ENCODE measurements around the gene BTRC. TPM values are rescaled to one million over a fixed set of nuclear protein-coding genes. Genes with fewer than 3 reads are reported as not detected.

Gene BTRC
- total RNA-seq, 2 donors from 2014 or later: 21.8 to 31.5 TPM

DNA sequence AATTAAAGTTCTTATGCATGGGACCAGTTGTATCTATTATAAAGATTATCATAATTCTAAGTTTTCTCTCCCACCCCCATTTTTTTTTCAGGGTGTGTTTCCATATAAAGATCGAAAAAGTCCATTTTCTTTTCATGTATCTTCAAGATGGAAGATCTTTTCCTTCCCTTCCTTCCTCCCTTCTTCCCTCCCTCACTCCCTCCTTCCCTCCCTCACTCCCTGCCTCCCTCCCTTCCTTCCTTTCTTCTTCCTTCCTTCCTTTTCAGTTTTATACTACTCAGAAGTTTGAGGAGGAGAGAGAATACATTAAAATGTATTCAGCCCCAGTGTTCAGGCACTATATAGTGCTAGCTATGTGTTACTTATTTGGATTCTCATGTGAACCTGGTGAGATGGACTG is 136.1 kb downstream of the BTRC start:
- peaks cover 7% of the 10 kb centered on the region for H3K4me1 Mint-ChIP-seq (ENCODE audit: low read depth)
- ATAC-seq (replicated peaks in 1 of 2): no peak
- no peaks in the 10 kb centered on the region for H3K36me3 Mint-ChIP-seq (ENCODE audit: insufficient read depth in 2 of 2)
- DNase-seq: no peak
- no peaks in the 10 kb centered on the region for H3K27me3 Mint-ChIP-seq (ENCODE audit: low read depth)
- H3K4me3 Mint-ChIP-seq: no peak overlapping the region
- H3K9me3 Mint-ChIP-seq: no peaks in the 10 kb centered on the region
- no peak overlapping the region for H3K27ac Mint-ChIP-seq

- no peaks in the 10 kb centered on the region for H3K27me3 Mint-ChIP-seq (ENCODE audit: low read depth)
- H3K4me1 Mint-ChIP-seq (ENCODE audit: low read depth): no peaks in the 10 kb centered on the region
- H3K9me3 Mint-ChIP-seq: no peaks in the 10 kb centered on the region
- DNase-seq (no peak), ATAC-seq (replicated peaks in 1 of 2) (no peak)
- no peaks in the 10 kb centered on the region for H3K36me3 Mint-ChIP-seq (ENCODE audit: insufficient read depth in 2 of 2)
- H3K27ac Mint-ChIP-seq: no peak overlapping the region
- no peak overlapping the region for H3K4me3 Mint-ChIP-seq
Observed at GRCh38 chr10:101492205-101492604, 138.2 kb downstream of the BTRC start.

DNA sequence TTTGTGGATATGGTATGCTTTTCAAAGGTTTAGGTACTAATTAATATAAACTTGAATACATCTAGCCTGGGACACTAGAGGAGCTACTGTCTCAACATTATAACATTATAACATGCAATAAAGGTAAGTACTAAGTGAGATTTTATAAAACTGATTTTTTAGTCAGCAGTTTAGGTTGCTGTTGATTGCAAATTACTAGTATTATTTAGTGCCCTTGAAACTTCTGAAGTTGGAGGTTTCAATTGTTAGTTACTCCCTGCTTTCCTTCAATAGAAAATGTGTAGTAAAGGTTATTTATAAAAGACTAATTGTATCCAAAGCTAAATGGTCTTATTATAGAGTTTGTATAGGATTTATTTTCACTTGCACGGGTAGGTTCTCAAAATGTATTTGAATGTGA is 138.8 kb downstream of the BTRC start:
- Mint-ChIP-seq H3K36me3 (ENCODE audit: insufficient read depth in 2 of 2) (no peaks in the 10 kb centered on the region), H3K4me1 (ENCODE audit: low read depth) (no peaks in the 10 kb centered on the region), H3K27me3 (ENCODE audit: low read depth) (no peaks in the 10 kb centered on the region), H3K4me3 (no peak overlapping the region), H3K27ac (no peak overlapping the region), H3K9me3 (no peaks in the 10 kb centered on the region)
- no peak for DNase-seq
- no peak for ATAC-seq (replicated peaks in 1 of 2)

GRCh38 chr10:101493249-101493648 is 139.3 kb downstream of the BTRC start:
- Mint-ChIP-seq H3K36me3 (ENCODE audit: insufficient read depth in 2 of 2) (no peaks in the 10 kb centered on the region), H3K27me3 (ENCODE audit: low read depth) (no peaks in the 10 kb centered on the region), H3K4me3 (no peak overlapping the region), H3K4me1 (ENCODE audit: low read depth) (no peaks in the 10 kb centered on the region), H3K9me3 (no peaks in the 10 kb centered on the region), H3K27ac (no peak overlapping the region)
- no peak for DNase-seq
- ATAC-seq (replicated peaks in 1 of 2): no peak

GRCh38 chr10:101493782-101494281 is 139.9 kb downstream of the BTRC start:
- H3K9me3 Mint-ChIP-seq: no peaks in the 10 kb centered on the region
- ATAC-seq (replicated peaks in 1 of 2): no peak
- H3K4me3 Mint-ChIP-seq: no peak overlapping the region
- no peak overlapping the region for H3K27ac Mint-ChIP-seq
- no peaks in the 10 kb centered on the region for H3K27me3 Mint-ChIP-seq (ENCODE audit: low read depth)
- no peaks in the 10 kb centered on the region for H3K36me3 Mint-ChIP-seq (ENCODE audit: insufficient read depth in 2 of 2)
- H3K4me1 Mint-ChIP-seq (ENCODE audit: low read depth): no peaks in the 10 kb centered on the region
- DNase-seq: no peak

DNA sequence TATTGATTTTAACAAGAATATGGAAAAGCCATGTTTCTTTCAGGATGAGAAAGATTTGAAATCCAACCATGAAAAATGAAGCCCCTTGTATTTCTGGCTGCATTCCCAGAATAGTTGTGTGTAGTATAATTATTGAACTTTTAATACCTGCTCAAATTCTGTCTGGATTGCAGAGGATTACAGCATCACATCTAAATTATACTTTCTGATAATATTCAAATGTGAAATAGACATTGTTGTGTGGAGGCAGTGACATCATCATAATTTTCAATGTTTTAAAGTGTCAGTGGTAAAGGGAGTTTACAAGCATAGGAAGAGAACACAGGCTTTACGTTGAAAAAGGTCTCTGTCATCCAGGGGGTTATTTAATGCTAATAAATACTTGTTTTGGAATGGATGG is 140.7 kb downstream of the BTRC start:
- no peak for ATAC-seq (replicated peaks in 1 of 2)
- DNase-seq: no peak
- Mint-ChIP-seq H3K36me3 (ENCODE audit: insufficient read depth in 2 of 2) (no peaks in the 10 kb centered on the region), H3K4me3 (no peak overlapping the region), H3K27me3 (ENCODE audit: low read depth) (no peaks in the 10 kb centered on the region), H3K4me1 (ENCODE audit: low read depth) (no peaks in the 10 kb centered on the region), H3K27ac (no peak overlapping the region), H3K9me3 (no peaks in the 10 kb centered on the region)

GRCh38 chr10:101495324-101495925 is 141.5 kb downstream of the BTRC start:
- H3K36me3 Mint-ChIP-seq (ENCODE audit: insufficient read depth in 2 of 2): no peaks in the 10 kb centered on the region
- H3K4me1 Mint-ChIP-seq (ENCODE audit: low read depth): no peaks in the 10 kb centered on the region
- H3K27ac Mint-ChIP-seq: no peak overlapping the region
- H3K27me3 Mint-ChIP-seq (ENCODE audit: low read depth): no peaks in the 10 kb centered on the region
- no peak overlapping the region for H3K4me3 Mint-ChIP-seq
- ATAC-seq (replicated peaks in 1 of 2): no peak
- H3K9me3 Mint-ChIP-seq: no peaks in the 10 kb centered on the region
- DNase-seq: no peak

DNA sequence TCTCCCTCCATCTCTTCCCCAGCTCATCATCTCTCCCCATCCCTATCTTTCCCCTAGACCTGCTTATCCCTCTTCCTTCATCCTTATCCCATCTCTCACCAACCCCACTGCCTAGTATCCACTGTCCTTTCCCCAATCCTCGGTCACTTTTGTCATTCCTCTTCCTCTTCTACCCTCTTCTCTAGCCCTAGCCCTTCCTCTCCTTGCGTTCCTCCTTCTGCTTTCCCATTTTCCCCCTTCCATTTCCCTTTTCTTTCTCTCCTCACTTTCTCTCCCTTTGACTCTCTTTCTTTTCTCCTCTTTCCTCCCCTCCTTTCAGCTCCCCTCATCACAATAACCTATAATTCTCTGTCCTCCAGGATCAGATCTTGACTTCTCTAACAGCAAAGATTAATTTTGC is 150.5 kb downstream of the BTRC start:
- H3K36me3 Mint-ChIP-seq (ENCODE audit: insufficient read depth in 2 of 2): no peaks in the 10 kb centered on the region
- no peak overlapping the region for H3K4me3 Mint-ChIP-seq
- H3K27ac Mint-ChIP-seq: no peak overlapping the region
- H3K27me3 Mint-ChIP-seq (ENCODE audit: low read depth): no peaks in the 10 kb centered on the region
- no peak for DNase-seq
- H3K4me1 Mint-ChIP-seq (ENCODE audit: low read depth): no peaks in the 10 kb centered on the region
- no peaks in the 10 kb centered on the region for H3K9me3 Mint-ChIP-seq
- no peak for ATAC-seq (replicated peaks in 1 of 2)

GRCh38 chr10:101506829-101507661 is 153.1 kb downstream of the BTRC start:
- DNase-seq: no peak
- ATAC-seq (replicated peaks in 1 of 2): no peak
- H3K4me1 Mint-ChIP-seq (ENCODE audit: low read depth): no peaks in the 10 kb centered on the region
- no peaks in the 10 kb centered on the region for H3K27me3 Mint-ChIP-seq (ENCODE audit: low read depth)
- no peak overlapping the region for H3K27ac Mint-ChIP-seq
- no peak overlapping the region for H3K4me3 Mint-ChIP-seq
- H3K9me3 Mint-ChIP-seq: no peaks in the 10 kb centered on the region
- H3K36me3 Mint-ChIP-seq (ENCODE audit: insufficient read depth in 2 of 2): no peaks in the 10 kb centered on the region

GRCh38 chr10:101507828-101508227 is 153.9 kb downstream of the BTRC start:
- Mint-ChIP-seq H3K27me3 (ENCODE audit: low read depth) (no peaks in the 10 kb centered on the region), H3K4me3 (no peak overlapping the region), H3K4me1 (ENCODE audit: low read depth) (no peaks in the 10 kb centered on the region), H3K9me3 (no peaks in the 10 kb centered on the region), H3K36me3 (ENCODE audit: insufficient read depth in 2 of 2) (no peaks in the 10 kb centered on the region), H3K27ac (no peak overlapping the region)
- ATAC-seq (replicated peaks in 1 of 2): no peak
- DNase-seq: no peak

- Mint-ChIP-seq H3K9me3 (no peaks in the 10 kb centered on the region), H3K36me3 (ENCODE audit: insufficient read depth in 2 of 2) (no peaks in the 10 kb centered on the region), H3K27me3 (ENCODE audit: low read depth) (no peaks in the 10 kb centered on the region), H3K27ac (no peak overlapping the region), H3K4me1 (ENCODE audit: low read depth) (no peaks in the 10 kb centered on the region), H3K4me3 (no peak overlapping the region)
- ATAC-seq (replicated peaks in 1 of 2) (no peak), DNase-seq (no peak)
Observed at GRCh38 chr10:101511938-101512337, 158.0 kb downstream of the BTRC start.

DNA sequence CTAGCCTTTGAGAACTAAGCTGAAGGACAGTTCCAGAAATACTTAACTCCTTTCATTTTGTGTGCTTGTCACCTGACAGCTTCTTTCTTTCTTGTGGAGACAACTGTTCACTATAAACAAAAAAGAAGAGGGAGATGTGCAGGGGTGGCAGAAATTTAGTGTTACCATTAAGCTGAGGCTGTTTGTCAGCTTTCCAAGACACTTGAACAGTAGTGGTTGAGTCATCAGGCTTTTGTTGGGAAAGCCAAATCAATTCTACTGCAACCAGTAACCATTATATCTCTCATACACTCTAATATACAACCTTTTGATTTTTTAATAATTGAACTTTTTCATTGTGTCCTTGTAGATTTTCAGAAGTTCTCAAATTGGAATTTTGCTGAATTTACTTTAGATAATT is 158.8 kb downstream of the BTRC start:
- no peak overlapping the region for H3K4me3 Mint-ChIP-seq
- H3K27me3 Mint-ChIP-seq (ENCODE audit: low read depth): no peaks in the 10 kb centered on the region
- no peak for DNase-seq
- no peak for ATAC-seq (replicated peaks in 1 of 2)
- no peaks in the 10 kb centered on the region for H3K36me3 Mint-ChIP-seq (ENCODE audit: insufficient read depth in 2 of 2)
- H3K9me3 Mint-ChIP-seq: no peaks in the 10 kb centered on the region
- H3K4me1 Mint-ChIP-seq (ENCODE audit: low read depth): no peaks in the 10 kb centered on the region
- no peak overlapping the region for H3K27ac Mint-ChIP-seq

- no peaks in the 10 kb centered on the region for H3K36me3 Mint-ChIP-seq (ENCODE audit: insufficient read depth in 2 of 2)
- H3K4me3 Mint-ChIP-seq: no peak overlapping the region
- DNase-seq (no peak), ATAC-seq (replicated peaks in 1 of 2) (no peak)
- H3K27ac Mint-ChIP-seq: no peak overlapping the region
- no peaks in the 10 kb centered on the region for H3K4me1 Mint-ChIP-seq (ENCODE audit: low read depth)
- H3K27me3 Mint-ChIP-seq (ENCODE audit: low read depth): no peaks in the 10 kb centered on the region
- H3K9me3 Mint-ChIP-seq: no peaks in the 10 kb centered on the region
Observed at GRCh38 chr10:101513733-101514132, 159.8 kb downstream of the BTRC start.

DNA sequence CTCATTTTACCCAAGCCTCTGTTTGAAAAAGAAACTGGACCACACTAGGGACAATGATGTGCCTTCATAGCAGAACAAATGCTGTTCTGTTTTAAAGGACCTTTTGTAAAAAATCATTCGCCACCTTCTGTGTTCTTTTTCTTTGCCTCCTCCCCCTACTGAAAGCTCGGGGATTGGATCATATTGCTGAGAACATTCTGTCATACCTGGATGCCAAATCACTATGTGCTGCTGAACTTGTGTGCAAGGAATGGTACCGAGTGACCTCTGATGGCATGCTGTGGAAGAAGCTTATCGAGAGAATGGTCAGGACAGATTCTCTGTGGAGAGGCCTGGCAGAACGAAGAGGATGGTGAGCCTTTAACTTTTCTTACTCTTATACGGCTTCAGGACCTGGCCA is 171.9 kb downstream of the BTRC start:
- no peaks in the 10 kb centered on the region for H3K9me3 Mint-ChIP-seq
- H3K27me3 Mint-ChIP-seq (ENCODE audit: low read depth): no peaks in the 10 kb centered on the region
- DNase-seq (no peak), ATAC-seq (replicated peaks in 1 of 2) (no peak)
- H3K27ac Mint-ChIP-seq: no peak overlapping the region
- no peaks in the 10 kb centered on the region for H3K4me1 Mint-ChIP-seq (ENCODE audit: low read depth)
- no peak overlapping the region for H3K4me3 Mint-ChIP-seq
- H3K36me3 Mint-ChIP-seq (ENCODE audit: insufficient read depth in 2 of 2): no peaks in the 10 kb centered on the region

Data from activated T-cell treated with anti-CD3 and anti-CD28 coated beads, Interleukin-2, amount 50 U/mL, for 72 hours (primary cell).